Duodenal mucosa (tissue), 2 donors: ENCODE measurements around the gene P2RX4.
"Not testable (repeated sequence)": the region's sequence is repeated elsewhere in the genome, so short reads cannot be mapped to it uniquely, and the experiment has no call there.

Experiments
- H3K27ac ChIP-seq: one replicate; pipeline ENCODE4 v1.7.0; 2013; ENCODE audit warnings: low read depth, low read length
- H3K27me3 ChIP-seq, 2 donors: one replicate each; pipeline ENCODE4 v1.7.0; 2013; ENCODE audit warnings: low read length in 2 of 2, control low read depth in 1 of 2; ENCODE audit not compliant: insufficient read depth in 2 of 2, control insufficient read depth in 1 of 2
- H3K36me3 ChIP-seq, 2 donors: one replicate each; pipeline ENCODE4 v1.7.0; 2013; ENCODE audit warnings: low read length in 2 of 2, control low read depth in 1 of 2; ENCODE audit not compliant: insufficient read depth in 2 of 2, control insufficient read depth in 1 of 2
- H3K4me1 ChIP-seq, 2 donors: one replicate each; pipeline ENCODE4 v1.7.0; 2013; ENCODE audit warnings: low read length in 2 of 2, control low read depth in 1 of 2; ENCODE audit not compliant: insufficient read depth in 2 of 2, control insufficient read depth in 1 of 2
- H3K4me3 ChIP-seq, 2 donors: one replicate each; pipeline ENCODE4 v1.7.0; 2013; ENCODE audit warnings: low read length in 2 of 2, low read depth in 1 of 2
- H3K9ac ChIP-seq, 2 donors: one replicate each; pipeline ENCODE4 v1.7.0; 2013; ENCODE audit warnings: low read length in 2 of 2, low read depth in 1 of 2
- H3K9me3 ChIP-seq, 2 donors: one replicate each; pipeline ENCODE4 v1.7.0; 2013; ENCODE audit warnings: low read length in 2 of 2, control low read depth in 1 of 2; ENCODE audit not compliant: control insufficient read depth in 1 of 2

The P2RX4 gene

DNA sequence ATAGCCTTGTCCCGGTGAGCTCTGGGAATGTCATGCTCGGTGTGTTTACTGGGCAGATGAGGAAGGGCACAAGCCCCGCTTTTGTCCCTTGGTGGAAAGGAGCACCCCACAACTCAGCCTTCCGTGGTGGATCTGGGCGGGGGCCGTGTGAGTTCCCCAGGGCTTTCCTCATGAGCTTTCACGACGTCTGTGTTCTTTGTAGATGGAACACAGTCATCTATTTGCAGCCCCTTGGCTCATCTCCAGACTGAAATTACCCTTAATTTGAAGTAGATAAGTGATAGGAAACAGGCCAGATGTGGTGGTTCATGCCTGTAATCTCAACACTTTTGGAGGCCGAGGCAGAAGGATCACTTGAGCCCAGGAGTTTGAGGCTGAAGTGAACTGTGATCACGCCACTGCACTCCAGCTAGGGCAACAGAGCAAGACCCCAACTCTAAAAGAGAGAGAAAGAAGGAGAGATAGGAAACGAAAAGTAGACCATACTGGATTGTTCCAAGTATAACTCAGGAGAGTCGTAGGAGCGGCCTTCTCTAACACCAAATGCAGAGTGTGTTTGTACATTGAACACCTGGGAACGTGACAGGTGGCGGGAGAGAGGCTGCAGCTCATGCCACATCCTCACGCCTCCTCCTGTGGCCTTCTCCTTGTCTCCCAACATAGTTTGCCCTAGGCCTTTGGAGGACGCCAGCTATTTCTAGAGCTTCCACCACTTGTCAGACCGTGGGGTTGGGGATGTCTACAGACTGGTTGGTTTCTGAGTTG, 8.8 kb downstream of the P2RX4 start:
- peaks cover 10 to 11% of the 10 kb centered on the region in 2 donors for H3K36me3 ChIP-seq

DNA sequence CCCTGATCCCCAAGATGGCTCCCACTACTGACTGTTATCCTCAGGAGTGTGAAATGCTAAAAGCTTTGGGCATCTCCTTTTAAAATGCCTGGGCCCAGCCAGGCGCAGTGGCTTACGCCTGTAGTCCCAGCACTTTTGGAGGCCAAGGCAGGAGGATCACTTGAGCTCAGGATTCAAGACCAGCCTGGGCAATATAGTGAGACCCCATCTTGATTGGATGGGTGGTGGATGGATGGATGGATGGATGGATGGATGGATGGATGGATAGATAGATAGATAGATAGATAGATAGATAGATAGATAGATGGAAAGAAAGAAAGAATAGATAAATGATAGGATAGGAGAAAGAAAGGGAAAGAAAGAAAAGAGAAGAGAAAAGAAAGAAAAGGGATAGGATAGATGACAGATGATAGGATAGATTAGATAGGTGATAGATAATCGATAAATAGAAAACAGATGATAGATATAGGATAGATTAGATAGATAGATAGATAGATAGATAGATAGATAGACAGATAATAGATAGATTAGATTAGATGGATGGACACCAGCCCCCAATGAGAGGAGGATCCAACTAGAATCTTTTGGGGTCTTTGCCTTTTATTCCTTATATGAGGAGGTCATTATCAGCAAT, 9.5 kb downstream of the P2RX4 start:
- peaks cover 45 to 50% of the 10 kb centered on the region in 2 donors for H3K4me1 ChIP-seq
- no peaks in the 10 kb centered on the region for H3K27me3 ChIP-seq
- H3K9me3 ChIP-seq = no peaks in the 10 kb centered on the region
- H3K36me3 ChIP-seq = peaks cover 10 to 11% of the 10 kb centered on the region in 2 donors
- no peak overlapping the region for H3K9ac ChIP-seq
- H3K4me3 ChIP-seq = no peak overlapping the region
- no peak overlapping the region for H3K27ac ChIP-seq

More for the DNA sequence above, 8.8 kb downstream of the P2RX4 start:
- Histone ChIP-seq H3K9me3 (no peaks in the 10 kb centered on the region), H3K9ac (peak overlapping the region in 1 of 2 donors; percentile 15), H3K4me1 (peaks cover 47 to 57% of the 10 kb centered on the region in 2 donors), H3K27ac (no peak overlapping the region), H3K4me3 (no peak overlapping the region), H3K27me3 (no peaks in the 10 kb centered on the region)

DNA sequence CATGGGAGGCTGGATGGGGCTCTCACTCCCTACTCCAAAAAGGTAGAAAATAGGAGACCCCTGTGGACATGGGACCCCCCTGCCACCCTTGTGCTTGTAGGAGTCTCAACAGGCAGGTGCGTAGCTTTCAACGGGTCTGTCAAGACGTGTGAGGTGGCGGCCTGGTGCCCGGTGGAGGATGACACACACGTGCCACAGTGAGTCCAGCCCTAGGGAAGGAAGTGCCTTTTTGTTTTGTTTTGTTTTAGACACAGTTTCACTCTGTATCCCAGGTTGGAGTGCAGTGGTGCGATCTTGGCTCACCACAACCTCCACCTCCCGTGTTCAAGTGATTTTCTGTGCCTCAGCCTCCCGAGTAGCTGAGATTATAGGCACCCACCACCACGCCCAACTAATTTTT, 12.9 kb downstream of the P2RX4 start:
- H3K36me3 ChIP-seq = peaks cover 6 to 16% of the 10 kb centered on the region in 2 donors
- H3K4me3 ChIP-seq = no peak overlapping the region
- H3K27ac ChIP-seq = no peak overlapping the region
- no peaks in the 10 kb centered on the region for H3K27me3 ChIP-seq
- H3K9me3 ChIP-seq = no peaks in the 10 kb centered on the region
- H3K9ac ChIP-seq = no peak overlapping the region
- peaks cover 24 to 27% of the 10 kb centered on the region in 2 donors for H3K4me1 ChIP-seq

DNA sequence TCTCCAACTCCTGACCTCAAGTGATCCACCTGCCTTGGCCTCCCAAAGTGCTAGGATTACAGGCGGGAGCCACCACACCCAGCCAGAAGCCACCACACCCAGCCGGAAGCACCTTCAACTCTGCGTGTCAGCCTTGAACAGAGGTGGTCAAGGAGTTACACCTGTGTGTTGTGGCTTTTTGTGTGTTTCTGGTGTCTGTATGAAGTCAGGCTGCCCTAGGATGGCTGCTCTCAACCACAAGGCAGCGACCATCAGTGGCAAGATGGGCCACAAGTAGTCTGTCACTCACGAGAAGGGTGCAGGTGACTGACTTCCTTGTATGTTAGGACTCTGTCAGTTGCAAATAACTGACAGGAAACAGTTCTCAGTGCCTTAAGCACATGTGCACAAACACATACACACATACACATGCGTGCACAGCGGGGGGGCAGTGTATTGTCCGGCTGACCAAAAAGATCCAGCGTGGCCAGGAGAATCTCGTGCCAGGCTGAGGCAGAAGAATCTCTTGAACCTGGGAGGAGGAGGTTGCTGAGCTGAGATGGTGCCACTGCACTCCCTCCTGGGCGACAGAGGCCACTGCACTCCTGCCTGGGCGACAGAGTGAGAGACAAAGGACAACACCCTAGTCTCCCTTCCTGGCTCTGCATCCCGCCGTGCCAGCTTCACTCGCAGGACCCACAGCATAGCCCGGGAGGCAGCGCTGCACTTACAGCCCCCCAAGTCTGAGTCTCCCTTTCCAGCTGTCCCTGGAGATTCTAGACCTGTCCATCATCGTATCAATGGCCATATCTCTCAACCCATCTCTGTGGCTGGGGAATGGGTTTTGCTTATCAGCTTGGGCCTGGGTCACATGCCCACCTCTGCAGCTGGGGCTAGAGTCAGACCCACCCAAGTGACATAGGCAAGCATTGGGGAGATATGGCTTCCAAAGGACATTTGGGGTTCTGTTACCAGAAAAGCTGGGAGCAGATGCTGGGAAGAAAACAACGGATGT, 13.7 kb downstream of the P2RX4 start:
- Histone ChIP-seq H3K4me1 (peaks cover 20 to 23% of the 10 kb centered on the region in 2 donors), H3K9ac (no peak overlapping the region), H3K9me3 (no peaks in the 10 kb centered on the region), H3K36me3 (peaks cover 8 to 19% of the 10 kb centered on the region in 2 donors), H3K27me3 (no peaks in the 10 kb centered on the region), H3K27ac (no peak overlapping the region), H3K4me3 (peak overlapping the region in 1 of 2 donors; percentile 5)

DNA sequence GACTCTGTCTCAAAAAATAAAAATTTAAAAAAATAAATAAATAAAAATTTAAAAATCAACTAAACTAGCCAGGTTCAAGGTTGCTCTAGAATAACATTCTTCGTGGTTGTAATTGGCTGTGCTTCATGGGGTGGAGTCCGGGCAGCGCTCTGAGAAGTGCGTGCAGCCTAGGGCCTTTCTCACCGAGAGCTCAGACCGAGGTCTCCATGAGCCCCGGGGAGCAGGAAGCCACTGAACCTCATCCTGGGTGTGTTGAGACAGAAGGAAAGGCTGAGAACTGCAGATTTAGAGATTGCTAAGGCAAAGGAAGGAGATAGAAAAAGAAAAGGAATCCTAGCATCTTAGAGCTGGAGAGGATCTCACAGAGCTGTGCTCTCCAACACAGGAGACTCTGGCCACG, 14.7 kb downstream of the P2RX4 start:
- Histone ChIP-seq H3K27me3 (no peaks in the 10 kb centered on the region), H3K9me3 (no peaks in the 10 kb centered on the region), H3K4me3 (no peak overlapping the region), H3K9ac (no peak overlapping the region), H3K27ac (no peak overlapping the region), H3K4me1 (peaks cover 23 to 33% of the 10 kb centered on the region in 2 donors), H3K36me3 (peaks cover 14 to 28% of the 10 kb centered on the region in 2 donors)

DNA sequence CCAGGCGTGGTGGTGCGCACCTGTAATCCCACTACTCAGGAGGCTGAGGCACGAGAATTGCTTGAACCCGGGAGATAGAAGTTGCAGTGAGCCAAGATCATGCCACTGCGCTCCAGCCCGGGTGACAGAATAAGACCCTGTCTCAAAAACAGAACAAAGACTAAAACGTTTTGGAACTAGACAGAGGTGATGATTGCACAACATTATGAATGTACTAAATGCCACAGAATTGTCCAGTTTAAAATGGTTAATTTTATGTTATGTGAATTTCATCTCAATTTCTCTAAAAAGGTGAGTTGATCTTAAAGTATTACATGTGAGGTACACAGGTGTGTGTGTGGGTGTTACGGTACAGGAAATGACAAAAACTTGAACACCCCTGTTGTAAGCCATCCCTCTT, 16.5 kb downstream of the P2RX4 start:
- peaks cover 14 to 30% of the 10 kb centered on the region in 2 donors for H3K36me3 ChIP-seq
- H3K27ac ChIP-seq = no peak overlapping the region
- H3K9ac ChIP-seq = no peak overlapping the region
- H3K4me1 ChIP-seq = peaks cover 23 to 41% of the 10 kb centered on the region in 2 donors
- H3K9me3 ChIP-seq = no peaks in the 10 kb centered on the region
- H3K27me3 ChIP-seq = no peaks in the 10 kb centered on the region
- no peak overlapping the region for H3K4me3 ChIP-seq

DNA sequence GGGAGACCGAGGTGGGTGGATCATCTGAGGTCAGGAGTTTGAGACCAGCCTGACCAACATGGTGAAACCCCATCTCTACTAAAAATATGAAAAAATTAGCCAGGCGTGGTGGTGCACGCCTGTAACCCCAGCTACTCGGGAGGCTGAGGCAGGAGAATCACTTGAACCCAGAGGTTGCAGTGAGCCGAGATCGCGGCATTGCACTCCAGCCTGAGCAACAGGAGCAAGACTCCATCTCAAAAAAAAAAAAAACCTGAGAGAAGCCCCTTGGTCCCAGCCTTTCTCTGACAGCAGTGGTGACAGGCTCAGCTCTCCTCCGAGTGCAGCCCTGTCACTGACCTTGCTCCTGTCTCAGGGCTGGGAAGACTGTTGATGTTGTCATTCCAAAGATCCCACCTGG, 16.9 kb downstream of the P2RX4 start:
- H3K4me1 ChIP-seq = peaks cover 23 to 41% of the 10 kb centered on the region in 2 donors
- peaks cover 14 to 26% of the 10 kb centered on the region in 2 donors for H3K36me3 ChIP-seq
- peak overlapping the region; percentile 30 for H3K27ac ChIP-seq
- not testable (repeated sequence) for H3K4me3 ChIP-seq, H3K9me3 ChIP-seq, H3K27me3 ChIP-seq
- H3K9ac ChIP-seq = peak overlapping the region; percentile 41 to 46

DNA sequence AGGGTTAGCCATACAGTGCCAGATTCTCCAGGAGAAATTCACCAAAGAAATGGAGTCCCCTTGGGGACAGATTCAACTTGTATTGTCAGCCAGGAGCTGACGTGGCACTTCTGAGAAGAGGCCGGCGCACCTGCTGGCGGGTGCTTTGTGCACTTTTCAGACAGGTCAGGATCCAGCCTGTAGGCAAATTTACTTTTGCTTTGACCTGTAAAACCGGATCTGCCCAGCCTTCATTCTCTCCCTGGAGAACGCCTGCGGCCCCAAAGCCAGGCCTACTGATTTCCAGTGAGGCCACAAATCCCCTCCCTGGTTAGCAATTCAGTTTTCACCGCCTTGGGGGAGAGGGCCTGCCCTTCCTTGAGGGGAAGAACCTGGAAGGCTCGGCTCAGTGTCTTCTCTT, 17.4 kb downstream of the P2RX4 start:
- H3K4me1 ChIP-seq = peaks cover 23 to 41% of the 10 kb centered on the region in 2 donors
- peaks cover 14 to 29% of the 10 kb centered on the region in 2 donors for H3K36me3 ChIP-seq
- H3K27me3 ChIP-seq = no peaks in the 10 kb centered on the region
- no peaks in the 10 kb centered on the region for H3K9me3 ChIP-seq
- peak overlapping the region; percentile 41 to 46 for H3K9ac ChIP-seq
- H3K4me3 ChIP-seq = no peak overlapping the region
- peak overlapping the region; percentile 30 for H3K27ac ChIP-seq

DNA sequence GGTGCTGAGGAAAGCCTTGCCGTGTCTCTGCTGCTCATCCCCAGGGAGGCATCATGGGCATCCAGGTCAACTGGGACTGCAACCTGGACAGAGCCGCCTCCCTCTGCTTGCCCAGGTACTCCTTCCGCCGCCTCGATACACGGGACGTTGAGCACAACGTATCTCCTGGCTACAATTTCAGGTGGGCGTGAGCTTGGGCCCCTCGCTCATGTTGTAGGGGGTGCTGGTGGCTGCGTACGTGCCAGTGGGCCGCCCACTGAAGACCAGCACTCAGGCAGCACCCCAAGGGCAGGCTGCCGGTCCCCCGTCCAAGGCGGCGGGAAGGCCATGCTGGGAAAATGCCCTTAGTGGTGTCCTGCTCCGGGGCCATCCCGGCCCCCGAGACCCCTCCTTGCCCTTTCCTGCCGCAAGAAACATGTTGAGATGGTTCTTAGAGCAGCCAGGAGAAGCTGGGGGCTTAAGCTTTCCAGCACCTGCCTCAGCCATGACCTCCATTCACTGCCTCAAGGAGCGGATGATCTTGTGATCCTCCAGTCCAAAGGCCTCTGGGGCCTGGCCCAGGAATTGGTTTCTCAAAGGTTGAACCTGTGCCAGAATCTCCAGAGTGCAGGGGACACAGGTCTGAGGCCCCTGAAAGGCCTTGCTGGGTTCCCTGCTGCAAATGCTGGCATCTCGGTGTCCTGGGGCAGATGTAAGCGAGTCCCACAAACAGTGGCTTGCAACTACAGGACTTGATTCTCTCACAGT, 19.2 kb downstream of the P2RX4 start:
- H3K27ac ChIP-seq = no peak overlapping the region
- peaks cover 13 to 27% of the 10 kb centered on the region in 2 donors for H3K4me1 ChIP-seq
- no peak overlapping the region for H3K9ac ChIP-seq
- no peaks in the 10 kb centered on the region for H3K27me3 ChIP-seq
- H3K9me3 ChIP-seq = no peaks in the 10 kb centered on the region
- no peak overlapping the region for H3K4me3 ChIP-seq
- H3K36me3 ChIP-seq = peaks cover 20 to 42% of the 10 kb centered on the region in 2 donors
